Hippocampal formation (tissue), 2 donors: Measurements from ENCODE around the gene LCE2B.
"Not testable (repeated sequence)": the region's sequence is repeated elsewhere in the genome, so short reads cannot be mapped to it uniquely, and the experiment has no call there.

Experiments
- DNase-seq, 2 donors: peaks; one replicate each; lab custom pipeline; 2025; lab: John Stamatoyannopoulos, UW

Gene LCE2B

GRCh38 chr1:152685823-152686222 lies at the start of gene LCE2B:
Gene LCE2B (plus strand): TSS chr1:152686123. CDS start chr1:152686844, 721 bp downstream.
- not testable (repeated sequence) for DNase-seq

- no peak for DNase-seq
Observed at GRCh38 chr1:152640351-152640750, 45.6 kb upstream of the LCE2B start.

GRCh38 chr1:152643945-152644344 lies 42.0 kb upstream of the LCE2B start:
- no peak for DNase-seq

GRCh38 chr1:152645146-152645545 lies 40.8 kb upstream of the LCE2B start:
- DNase-seq, result no peak

GRCh38 chr1:152646656-152647055 lies 39.3 kb upstream of the LCE2B start:
- no peak for DNase-seq

GRCh38 chr1:152654110-152654509 lies 31.8 kb upstream of the LCE2B start:
- DNase-seq, result peak; percentile 4 to 33

GRCh38 chr1:152656459-152656858 lies 29.5 kb upstream of the LCE2B start:
- no peak for DNase-seq

GRCh38 chr1:152657677-152658076 lies 28.2 kb upstream of the LCE2B start:
- DNase-seq, result no peak

- DNase-seq, result no peak
Observed at GRCh38 chr1:152658649-152659048, 27.3 kb upstream of the LCE2B start.

- DNase-seq, result no peak
Observed at GRCh38 chr1:152663098-152663497, 22.8 kb upstream of the LCE2B start, which contains the start of gene LCE2D. Gene LCE2D (plus strand): TSS chr1:152663380. CDS start chr1:152664106, 726 bp downstream.

GRCh38 chr1:152666171-152666570 lies 19.8 kb upstream of the LCE2B start:
- not testable (repeated sequence) for DNase-seq

GRCh38 chr1:152667648-152668047 lies 18.3 kb upstream of the LCE2B start:
- peak in 1 of 2 donors; percentile 7 for DNase-seq

- DNase-seq, result no peak
Observed at GRCh38 chr1:152673016-152673415, 12.9 kb upstream of the LCE2B start.

GRCh38 chr1:152674983-152675382 lies 10.9 kb upstream of the LCE2B start, which contains the start of gene LCE2C:
Gene LCE2C (plus strand): TSS chr1:152675279. CDS start chr1:152676016, 737 bp downstream.
- DNase-seq, result not testable (repeated sequence)

GRCh38 chr1:152679459-152679858 lies 6.5 kb upstream of the LCE2B start:
- DNase-seq, result no peak

GRCh38 chr1:152681616-152682015 lies 4.3 kb upstream of the LCE2B start:
- DNase-seq, result peak in 1 of 2 donors; percentile 2

GRCh38 chr1:152683846-152684245 lies 2.1 kb upstream of the LCE2B start:
- DNase-seq, result no peak

- DNase-seq, result no peak
Observed at GRCh38 chr1:152697701-152698600, 12.0 kb downstream of the LCE2B start, which contains the start of gene LCE2A. Gene LCE2A (plus strand): TSS chr1:152698345. CDS start chr1:152698902, 557 bp downstream.

GRCh38 chr1:152699746-152700145 lies 13.8 kb downstream of the LCE2B start:
- no peak for DNase-seq

GRCh38 chr1:152707860-152708259 lies 21.9 kb downstream of the LCE2B start, which contains the start of gene LCE4A:
Gene LCE4A (plus strand): TSS chr1:152708160. CDS start chr1:152709076, 916 bp downstream.
- DNase-seq, result no peak

GRCh38 chr1:152718238-152718637 lies 32.3 kb downstream of the LCE2B start:
- no peak for DNase-seq

- no peak for DNase-seq
Observed at GRCh38 chr1:152725261-152725660, 39.3 kb downstream of the LCE2B start.

GRCh38 chr1:152728986-152729385 lies 43.1 kb downstream of the LCE2B start:
- DNase-seq, result no peak
